ENCODE data around the gene UVSSA.

DNA sequence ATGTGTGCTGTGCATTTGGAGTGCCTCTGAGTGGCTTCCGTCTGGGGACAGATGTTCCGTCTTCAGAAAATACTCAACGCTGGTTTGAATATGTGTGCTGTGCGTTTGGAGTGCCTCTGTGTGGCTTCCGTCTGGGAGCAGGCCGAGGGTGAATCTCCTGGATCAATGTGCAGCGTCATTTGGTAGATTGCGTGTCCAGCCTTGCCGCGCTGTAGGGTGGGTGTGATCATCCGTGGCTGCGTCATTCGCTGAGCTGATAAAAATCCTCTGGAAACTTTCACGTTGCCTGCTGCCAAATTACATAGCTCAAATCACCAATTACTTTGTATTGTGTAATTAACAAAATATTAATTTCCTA, 12.1 kb downstream of the UVSSA start:
- TF ChIP-seq CTCF (IDR thresholded peaks at IDR 0.05), result no peak
- TF ChIP-seq POLR2AphosphoS5 (IDR thresholded peaks at IDR 0.05; ENCODE audit: insufficient read depth in 1 of 2, low read depth in 1 of 2), result no peak
- no peak for TF ChIP-seq POLR2A (IDR thresholded peaks at IDR 0.05)

All from vagina (tissue), 2 donors.